ENCODE data around the gene CERS6. TPM values are rescaled to one million over a fixed set of nuclear protein-coding genes. Genes with fewer than 3 reads are reported as not detected.
"Not testable (repeated sequence)": the region's sequence is repeated elsewhere in the genome, so short reads cannot be mapped to it uniquely, and the experiment has no call there.

Gene CERS6
- total and polyA plus RNA-seq, 4 donors = 4.3 to 10.6 (median 6.4) TPM

GRCh38 chr2:168482269-168482668 is 26.2 kb downstream of the CERS6 start:
- intact Hi-C loops (cut with DNase I) = no loop called here
- H3K4me1 ChIP-seq (ENCODE audit: control insufficient read depth in 1 of 2, insufficient read depth in 2 of 2, low read length in 2 of 2) = no peaks in the 10 kb centered on the region
- DNase-seq (no peak), ATAC-seq (ENCODE audit: low FRiP score) (no peak)
- H3K9me3 ChIP-seq (ENCODE audit: control insufficient read depth, low read length) = no peaks in the 10 kb centered on the region
- H3K36me3 ChIP-seq (ENCODE audit: control insufficient read depth in 1 of 2, insufficient read depth in 2 of 2, low read length in 1 of 2) = no peaks in the 10 kb centered on the region
- H3K27me3 ChIP-seq (ENCODE audit: control insufficient read depth in 1 of 2, insufficient read depth in 2 of 2, low read length in 1 of 2) = no peaks in the 10 kb centered on the region
- H3K4me3 ChIP-seq (ENCODE audit: low read length in 2 of 2) = no peak overlapping the region
- no peak overlapping the region for H3K27ac ChIP-seq (ENCODE audit: low read depth in 1 of 2, low read length in 2 of 2)
- 45 to 89% methylated on average over 2 of the region's 2 CpGs for WGBS, 2 donors

GRCh38 chr2:168482952-168483831 is 27.1 kb downstream of the CERS6 start:
- Histone ChIP-seq H3K4me1 (ENCODE audit: control insufficient read depth in 1 of 2, insufficient read depth in 2 of 2, low read length in 2 of 2) (no peaks in the 10 kb centered on the region), H3K9me3 (ENCODE audit: control insufficient read depth, low read length) (no peaks in the 10 kb centered on the region), H3K27ac (ENCODE audit: low read depth in 1 of 2, low read length in 2 of 2) (no peak overlapping the region), H3K36me3 (ENCODE audit: control insufficient read depth in 1 of 2, insufficient read depth in 2 of 2, low read length in 1 of 2) (no peaks in the 10 kb centered on the region), H3K27me3 (ENCODE audit: control insufficient read depth in 1 of 2, insufficient read depth in 2 of 2, low read length in 1 of 2) (no peaks in the 10 kb centered on the region), H3K4me3 (ENCODE audit: low read length in 2 of 2) (no peak overlapping the region)
- 84 to 85% methylated on average over 9 of the region's 9 CpGs for WGBS, 2 donors
- intact Hi-C loops (cut with DNase I) = no loop called here
- DNase-seq = no peak
- no peak for ATAC-seq (ENCODE audit: low FRiP score)

- intact Hi-C loops (cut with DNase I) = no loop called here
- H3K4me3 ChIP-seq (ENCODE audit: low read length in 2 of 2) = no peak overlapping the region
- H3K9me3 ChIP-seq (ENCODE audit: control insufficient read depth, low read length) = no peaks in the 10 kb centered on the region
- H3K36me3 ChIP-seq (ENCODE audit: control insufficient read depth in 1 of 2, insufficient read depth in 2 of 2, low read length in 1 of 2) = no peaks in the 10 kb centered on the region
- ATAC-seq (ENCODE audit: low FRiP score) (no peak), DNase-seq (no peak)
- no peaks in the 10 kb centered on the region for H3K4me1 ChIP-seq (ENCODE audit: control insufficient read depth in 1 of 2, insufficient read depth in 2 of 2, low read length in 2 of 2)
- H3K27me3 ChIP-seq (ENCODE audit: control insufficient read depth in 1 of 2, insufficient read depth in 2 of 2, low read length in 1 of 2) = no peaks in the 10 kb centered on the region
- 75 to 90% methylated on average over 3 of the region's 3 CpGs for WGBS, 2 donors
- H3K27ac ChIP-seq (ENCODE audit: low read depth in 1 of 2, low read length in 2 of 2) = no peak overlapping the region
These were observed 30.4 kb downstream of the CERS6 start for GRCh38 chr2:168486477-168486876.

GRCh38 chr2:168490015-168490874 is 34.2 kb downstream of the CERS6 start:
- ATAC-seq (ENCODE audit: low FRiP score) = no peak

GRCh38 chr2:168490946-168491605 is 35.0 kb downstream of the CERS6 start:
- Histone ChIP-seq H3K27me3 (ENCODE audit: control insufficient read depth in 1 of 2, insufficient read depth in 2 of 2, low read length in 1 of 2) (no peaks in the 10 kb centered on the region), H3K27ac (ENCODE audit: low read depth in 1 of 2, low read length in 2 of 2) (no peak overlapping the region), H3K4me1 (ENCODE audit: control insufficient read depth in 1 of 2, insufficient read depth in 2 of 2, low read length in 2 of 2) (no peaks in the 10 kb centered on the region), H3K36me3 (ENCODE audit: control insufficient read depth in 1 of 2, insufficient read depth in 2 of 2, low read length in 1 of 2) (no peaks in the 10 kb centered on the region), H3K4me3 (ENCODE audit: low read length in 2 of 2) (no peak overlapping the region), H3K9me3 (ENCODE audit: control insufficient read depth, low read length) (no peaks in the 10 kb centered on the region)
- no peak for DNase-seq
- ATAC-seq (ENCODE audit: low FRiP score) = no peak
- intact Hi-C loops (cut with DNase I) = no loop called here
- 70 to 80% methylated on average over 3 of the region's 3 CpGs for WGBS, 2 donors

More at GRCh38 chr2:168490015-168490874, 34.2 kb downstream of the CERS6 start:
- Histone ChIP-seq H3K27ac (ENCODE audit: low read depth in 1 of 2, low read length in 2 of 2) (no peak overlapping the region), H3K4me1 (ENCODE audit: control insufficient read depth in 1 of 2, insufficient read depth in 2 of 2, low read length in 2 of 2) (no peaks in the 10 kb centered on the region), H3K4me3 (ENCODE audit: low read length in 2 of 2) (no peak overlapping the region), H3K9me3 (ENCODE audit: control insufficient read depth, low read length) (no peaks in the 10 kb centered on the region), H3K27me3 (ENCODE audit: control insufficient read depth in 1 of 2, insufficient read depth in 2 of 2, low read length in 1 of 2) (no peaks in the 10 kb centered on the region), H3K36me3 (ENCODE audit: control insufficient read depth in 1 of 2, insufficient read depth in 2 of 2, low read length in 1 of 2) (no peaks in the 10 kb centered on the region)
- intact Hi-C loops (cut with DNase I) = no loop called here
- 64 to 74% methylated on average over 7 of the region's 7 CpGs for WGBS, 2 donors
- no peak for DNase-seq

GRCh38 chr2:168491728-168492127 is 35.7 kb downstream of the CERS6 start:
- not testable (repeated sequence) for ATAC-seq (ENCODE audit: low FRiP score); H3K36me3 ChIP-seq (ENCODE audit: control insufficient read depth in 1 of 2, insufficient read depth in 2 of 2, low read length in 1 of 2)
- 92 to 98% methylated on average over 4 of the region's 4 CpGs for WGBS, 2 donors

GRCh38 chr2:168493219-168493618 is 37.1 kb downstream of the CERS6 start:
- H3K4me1 ChIP-seq (ENCODE audit: control insufficient read depth in 1 of 2, insufficient read depth in 2 of 2, low read length in 2 of 2); intact Hi-C loops (cut with DNase I); H3K27me3 ChIP-seq (ENCODE audit: control insufficient read depth in 1 of 2, insufficient read depth in 2 of 2, low read length in 1 of 2); H3K36me3 ChIP-seq (ENCODE audit: control insufficient read depth in 1 of 2, insufficient read depth in 2 of 2, low read length in 1 of 2); DNase-seq; H3K27ac ChIP-seq (ENCODE audit: low read depth in 1 of 2, low read length in 2 of 2); H3K9me3 ChIP-seq (ENCODE audit: control insufficient read depth, low read length); ATAC-seq (ENCODE audit: low FRiP score); H3K4me3 ChIP-seq (ENCODE audit: low read length in 2 of 2): not testable (repeated sequence)
- WGBS, 2 donors = 89% methylated on average over 2 of the region's 2 CpGs

More at GRCh38 chr2:168491728-168492127, 35.7 kb downstream of the CERS6 start:
- H3K27me3 ChIP-seq (ENCODE audit: control insufficient read depth in 1 of 2, insufficient read depth in 2 of 2, low read length in 1 of 2); DNase-seq; H3K4me1 ChIP-seq (ENCODE audit: control insufficient read depth in 1 of 2, insufficient read depth in 2 of 2, low read length in 2 of 2); H3K4me3 ChIP-seq (ENCODE audit: low read length in 2 of 2); H3K9me3 ChIP-seq (ENCODE audit: control insufficient read depth, low read length); H3K27ac ChIP-seq (ENCODE audit: low read depth in 1 of 2, low read length in 2 of 2); intact Hi-C loops (cut with DNase I): not testable (repeated sequence)

GRCh38 chr2:168494190-168494711 is 38.2 kb downstream of the CERS6 start:
- ATAC-seq (ENCODE audit: low FRiP score) (no peak), DNase-seq (no peak)
- H3K27ac ChIP-seq (ENCODE audit: low read depth in 1 of 2, low read length in 2 of 2) = no peak overlapping the region
- 88% methylated on average over 7 of the region's 7 CpGs for WGBS, 2 donors
- no peaks in the 10 kb centered on the region for H3K4me1 ChIP-seq (ENCODE audit: control insufficient read depth in 1 of 2, insufficient read depth in 2 of 2, low read length in 2 of 2)
- H3K36me3 ChIP-seq (ENCODE audit: control insufficient read depth in 1 of 2, insufficient read depth in 2 of 2, low read length in 1 of 2) = no peaks in the 10 kb centered on the region
- no peaks in the 10 kb centered on the region for H3K27me3 ChIP-seq (ENCODE audit: control insufficient read depth in 1 of 2, insufficient read depth in 2 of 2, low read length in 1 of 2)
- no peak overlapping the region for H3K4me3 ChIP-seq (ENCODE audit: low read length in 2 of 2)
- no peaks in the 10 kb centered on the region for H3K9me3 ChIP-seq (ENCODE audit: control insufficient read depth, low read length)
- intact Hi-C loops (cut with DNase I) = no loop called here
